Skin epidermis (tissue), 12 donors: Measurements from ENCODE around the gene NTNG2.

Source experiments
- H3K27ac ChIP-seq, 21 experiments: fragments of 200-600 bp; sonication (generic) in 11 of 21; one replicate each; pipeline ENCODE4 v1.5.0; 2020; ENCODE audit warnings: mild to moderate bottlenecking in 3 of 21, inconsistent platforms in 2 of 21, moderate library complexity in 2 of 21
- H3K4me3 ChIP-seq, 7 experiments: fragments of 200-600 bp; sonication (generic) in 2 of 7; one replicate each; pipeline ENCODE4 v1.5.0; 2020; ENCODE audit warnings: inconsistent platforms in 2 of 7, mild to moderate bottlenecking in 2 of 7, moderate library complexity in 1 of 7

Gene NTNG2

DNA sequence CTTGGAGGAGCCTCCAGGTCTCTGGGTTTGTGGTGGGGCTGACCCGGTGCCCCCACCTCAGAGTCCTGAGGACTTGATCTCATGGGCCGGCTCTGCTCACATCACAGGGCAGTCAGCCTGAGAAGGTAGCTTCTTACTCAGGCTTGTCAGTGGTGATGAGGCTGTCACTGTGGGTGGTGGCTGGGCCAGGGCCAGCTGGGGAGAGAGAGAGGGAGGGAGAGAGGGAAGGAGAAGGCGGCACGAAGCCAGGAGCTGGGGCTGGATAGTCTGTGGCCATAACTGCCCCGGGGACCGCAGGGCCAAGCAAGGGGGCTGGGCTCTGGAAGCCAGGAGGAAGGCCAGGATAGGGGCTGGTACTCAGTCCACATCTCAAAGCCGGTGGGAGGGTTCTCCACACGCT lies 6.5 kb downstream of the NTNG2 start:
- Histone ChIP-seq H3K27ac (no peak overlapping the region), H3K4me3 (no peak overlapping the region)

DNA sequence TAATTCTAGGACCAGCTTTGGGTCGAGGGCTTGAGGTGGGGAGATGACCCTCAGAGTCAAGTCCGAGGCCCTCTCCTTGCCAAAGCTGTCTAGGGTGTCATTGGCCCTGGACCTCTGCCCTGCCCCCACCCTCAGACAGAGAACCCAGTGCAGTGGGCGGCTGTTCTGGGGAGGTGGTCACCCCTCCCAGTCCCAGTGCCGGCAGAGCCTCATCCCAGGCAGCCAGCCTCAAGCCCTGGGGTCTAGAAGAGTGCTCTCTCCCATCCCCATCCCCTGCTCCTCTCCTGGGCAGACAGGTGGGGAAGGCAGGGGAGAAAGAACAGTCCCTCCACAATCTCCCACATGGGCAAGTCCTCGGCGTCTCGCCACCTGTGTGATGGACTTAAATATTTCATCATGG lies 7.0 kb downstream of the NTNG2 start:
- no peak overlapping the region for H3K4me3 ChIP-seq

DNA sequence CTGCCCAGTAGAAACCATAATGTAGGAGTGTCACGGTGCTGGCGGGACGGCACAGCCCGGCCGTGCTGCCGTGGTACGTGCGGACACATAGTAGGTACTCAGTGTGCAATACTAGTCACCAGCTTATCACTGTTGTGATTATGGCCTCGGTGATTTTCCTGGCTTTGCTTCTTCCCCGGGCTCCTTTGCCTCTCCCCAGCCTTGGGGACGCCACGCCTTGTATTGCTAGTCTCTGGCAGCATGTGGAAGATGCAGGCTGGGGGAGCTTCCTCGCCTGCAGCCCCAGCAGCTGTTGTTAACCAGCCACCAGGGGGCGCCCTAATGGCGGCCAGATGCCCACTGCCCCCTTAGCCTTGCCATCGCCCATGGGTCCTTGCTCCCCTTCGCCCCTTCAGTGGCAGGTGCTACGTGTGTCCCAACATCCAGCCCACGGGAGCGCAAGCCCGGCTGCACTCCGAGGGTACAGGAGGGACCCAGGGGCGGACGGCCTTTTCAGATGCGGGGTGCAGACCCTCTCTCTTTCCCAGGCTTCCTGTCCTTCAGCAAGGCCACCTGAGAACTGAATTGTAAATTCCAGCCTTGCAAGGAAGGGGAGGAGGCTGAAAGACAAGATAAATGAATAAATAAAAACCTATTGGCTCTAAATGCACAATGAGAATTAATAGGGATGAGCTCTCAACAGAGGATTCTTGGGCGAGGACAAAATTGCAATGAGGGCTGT lies 8.0 kb downstream of the NTNG2 start:
- H3K27ac ChIP-seq, result no peak overlapping the region
- no peak overlapping the region for H3K4me3 ChIP-seq

More for the DNA sequence above, 7.0 kb downstream of the NTNG2 start:
- H3K27ac ChIP-seq, result no peak overlapping the region

DNA sequence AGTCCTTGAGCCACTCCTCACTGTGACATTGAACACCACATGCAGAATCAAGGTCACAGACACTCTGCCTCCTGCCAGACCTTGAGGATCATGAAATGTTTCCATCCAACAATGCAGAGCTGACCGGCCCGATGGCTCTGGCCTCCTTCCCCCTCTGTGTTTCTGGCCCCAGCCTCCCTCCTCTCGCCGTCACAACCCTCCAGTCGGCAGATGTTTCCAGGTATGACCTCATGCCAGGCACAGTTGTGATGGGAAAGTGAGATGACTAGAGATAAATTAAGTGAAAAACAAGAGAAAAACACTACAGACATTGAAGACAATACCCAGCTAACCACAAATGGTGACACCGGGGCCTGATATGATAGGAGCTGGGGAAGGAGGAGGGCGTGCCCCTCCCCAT lies 9.8 kb downstream of the NTNG2 start:
- Histone ChIP-seq H3K27ac (no peak overlapping the region), H3K4me3 (no peak overlapping the region)

DNA sequence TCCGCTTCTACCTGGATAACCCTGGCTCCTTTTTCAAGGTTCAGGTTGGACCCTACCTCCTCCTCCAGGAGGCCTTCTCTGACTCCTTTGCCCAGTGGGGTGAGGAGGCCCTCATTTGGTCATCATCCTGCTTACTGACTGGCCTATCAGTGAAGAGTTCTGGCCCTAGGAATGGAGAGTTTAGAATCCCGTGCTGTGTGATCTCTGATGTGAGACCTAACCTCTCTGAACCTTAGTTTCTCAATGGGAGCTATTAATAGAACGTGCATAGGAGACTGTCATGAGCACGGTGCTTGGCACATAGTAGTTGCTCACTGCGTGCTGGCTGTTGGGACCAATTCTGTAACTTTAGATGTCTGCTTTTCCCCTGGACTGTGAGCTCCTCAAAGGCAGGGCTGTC lies 10.3 kb downstream of the NTNG2 start:
- no peak overlapping the region for H3K27ac ChIP-seq
- no peak overlapping the region for H3K4me3 ChIP-seq

DNA sequence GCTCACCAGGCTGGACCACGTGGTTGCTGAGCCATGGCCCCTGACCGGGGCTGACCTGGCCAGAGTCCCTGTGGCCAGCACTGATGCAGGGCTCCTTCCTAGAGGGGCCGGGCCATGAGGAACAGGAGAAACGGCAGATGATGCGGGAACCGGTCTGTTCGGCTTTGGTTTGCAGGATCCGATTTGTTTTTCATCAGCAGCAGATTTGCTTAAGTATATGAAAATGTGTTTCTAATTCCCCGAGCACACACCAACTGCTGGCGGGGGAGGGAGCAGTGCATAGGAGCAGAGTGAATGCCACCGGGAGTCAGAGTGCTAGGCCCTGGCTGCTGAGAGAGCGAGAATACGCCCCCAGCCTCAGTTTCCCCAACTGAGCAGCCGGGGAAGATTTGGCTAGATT lies 13.6 kb downstream of the NTNG2 start:
- H3K4me3 ChIP-seq, result no peak overlapping the region
- no peak overlapping the region for H3K27ac ChIP-seq

DNA sequence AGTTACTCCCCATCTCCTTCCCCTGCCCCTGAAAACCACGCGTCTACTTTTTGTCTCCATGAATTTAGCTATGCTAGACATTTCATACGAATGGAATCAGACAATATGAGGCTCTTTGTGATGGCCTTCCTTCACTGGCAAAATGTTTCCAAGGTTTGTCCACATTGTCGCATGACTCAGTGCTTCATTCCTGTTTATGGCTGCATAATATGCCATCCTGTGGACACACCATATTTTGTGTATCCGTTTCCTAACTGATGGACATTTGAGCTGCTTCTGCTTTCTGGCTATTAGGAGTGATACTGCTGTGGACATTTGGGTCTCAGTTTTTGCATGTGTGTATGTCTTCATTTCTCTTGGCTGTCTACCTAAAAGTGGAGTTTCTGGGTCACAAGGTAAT lies 14.5 kb downstream of the NTNG2 start:
- Histone ChIP-seq H3K4me3 (no peak overlapping the region), H3K27ac (no peak overlapping the region)

DNA sequence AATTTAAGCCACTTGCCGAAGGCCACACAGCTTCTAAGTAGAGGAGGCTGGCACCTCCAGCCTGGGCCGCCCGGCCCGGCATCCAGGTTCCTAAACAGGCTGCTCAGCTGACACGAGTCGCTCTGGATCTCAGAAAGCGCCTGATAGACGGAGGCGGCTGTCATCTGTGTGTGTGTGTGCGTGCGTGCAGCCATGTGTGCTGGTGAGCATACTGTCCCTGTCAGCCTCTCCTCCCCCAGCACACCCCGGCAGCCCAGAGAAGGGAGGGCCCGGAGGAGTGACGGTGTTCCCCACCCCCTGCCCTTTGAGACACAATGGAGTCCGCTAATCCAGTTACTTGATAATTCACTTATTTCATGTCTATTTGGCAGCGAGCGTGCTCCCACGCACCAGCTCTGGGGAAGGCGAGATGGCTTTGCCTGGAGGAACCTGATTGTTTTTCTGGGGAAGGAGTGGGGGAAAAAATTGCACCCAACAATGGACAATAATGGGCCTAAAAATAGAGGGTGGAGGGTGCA lies 20.0 kb downstream of the NTNG2 start:
- H3K27ac ChIP-seq, result no peak overlapping the region

DNA sequence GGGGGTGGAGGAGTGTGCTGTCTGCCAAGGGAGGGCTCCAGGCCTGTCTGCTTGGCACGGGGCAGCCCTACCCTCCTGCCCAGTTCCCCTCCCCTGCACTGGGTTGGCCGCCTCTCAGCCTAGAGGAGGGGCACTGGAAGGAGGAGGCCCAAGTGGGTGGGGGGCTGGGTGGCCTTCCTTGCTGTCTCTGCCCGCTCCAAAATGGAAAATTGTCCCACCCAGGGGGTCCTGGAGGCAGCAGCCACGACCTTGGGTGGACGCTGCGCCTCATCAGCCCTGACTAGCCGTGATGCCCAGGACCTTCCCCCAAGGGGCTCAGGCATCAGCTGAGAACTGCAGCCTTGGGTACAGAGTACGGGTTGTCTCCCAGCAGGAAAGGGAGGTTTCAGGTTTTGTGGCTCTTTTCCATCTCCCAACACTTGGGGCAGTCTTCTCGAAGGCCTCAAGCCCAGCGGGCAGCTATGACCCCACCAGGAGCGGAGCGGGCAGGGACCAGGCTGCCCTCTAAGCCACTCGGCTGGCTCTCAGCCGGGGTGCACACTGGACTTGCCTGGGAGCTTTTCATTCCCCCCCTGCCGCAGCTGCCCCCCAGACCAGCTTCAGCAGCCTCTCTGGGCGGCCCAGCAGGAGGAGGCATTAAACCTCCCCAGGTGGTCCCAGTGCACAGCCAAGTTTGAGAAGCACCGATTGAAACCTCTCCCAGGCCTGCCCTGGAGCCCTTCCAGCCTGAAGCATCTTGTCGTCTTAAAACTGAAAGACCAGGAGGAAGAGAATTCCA lies 20.6 kb downstream of the NTNG2 start:
- no peak overlapping the region for H3K4me3 ChIP-seq
- H3K27ac ChIP-seq, result no peak overlapping the region

More for the DNA sequence above, 20.0 kb downstream of the NTNG2 start:
- H3K4me3 ChIP-seq, result no peak overlapping the region

DNA sequence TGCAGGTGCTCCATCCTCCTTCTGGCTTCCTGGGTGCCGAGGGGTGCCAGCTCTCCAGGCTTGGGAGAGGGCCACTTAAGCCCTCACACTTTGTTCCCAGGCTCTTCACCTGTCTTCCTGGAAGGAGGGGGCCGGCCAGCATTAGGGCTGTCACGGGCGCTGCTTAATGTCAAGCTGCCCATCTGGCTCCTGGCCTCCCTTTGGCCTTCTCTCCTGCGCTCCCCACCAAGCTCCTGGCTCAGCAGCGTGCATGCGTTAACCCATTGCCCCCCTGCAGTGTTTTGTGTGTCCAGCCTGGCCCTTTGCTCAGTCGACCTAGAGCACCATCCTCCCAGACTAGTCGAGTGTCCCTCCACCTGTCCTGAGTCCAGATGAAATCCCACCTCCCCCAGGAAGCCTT lies 21.3 kb downstream of the NTNG2 start:
- no peak overlapping the region for H3K27ac ChIP-seq
- no peak overlapping the region for H3K4me3 ChIP-seq

DNA sequence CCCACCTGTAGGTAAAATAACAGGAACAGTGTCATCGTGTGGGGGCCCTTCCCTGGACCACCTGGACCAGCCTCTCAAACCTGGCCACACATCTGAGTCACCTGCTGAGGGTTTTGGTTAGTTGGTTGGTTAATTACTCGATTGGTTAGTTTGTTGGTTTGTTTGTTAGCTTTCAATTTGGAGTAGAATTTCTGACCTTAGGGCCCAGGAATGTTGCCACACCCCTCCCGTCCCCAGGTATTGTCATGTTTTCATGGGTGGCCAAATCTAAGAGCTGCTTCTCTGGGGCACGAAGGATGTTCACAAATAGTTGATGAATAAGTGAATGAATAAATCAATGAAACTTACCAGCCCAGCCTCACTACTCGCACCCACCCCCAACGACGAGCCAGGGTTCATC lies 21.9 kb downstream of the NTNG2 start:
- Histone ChIP-seq H3K27ac (no peak overlapping the region), H3K4me3 (no peak overlapping the region)

DNA sequence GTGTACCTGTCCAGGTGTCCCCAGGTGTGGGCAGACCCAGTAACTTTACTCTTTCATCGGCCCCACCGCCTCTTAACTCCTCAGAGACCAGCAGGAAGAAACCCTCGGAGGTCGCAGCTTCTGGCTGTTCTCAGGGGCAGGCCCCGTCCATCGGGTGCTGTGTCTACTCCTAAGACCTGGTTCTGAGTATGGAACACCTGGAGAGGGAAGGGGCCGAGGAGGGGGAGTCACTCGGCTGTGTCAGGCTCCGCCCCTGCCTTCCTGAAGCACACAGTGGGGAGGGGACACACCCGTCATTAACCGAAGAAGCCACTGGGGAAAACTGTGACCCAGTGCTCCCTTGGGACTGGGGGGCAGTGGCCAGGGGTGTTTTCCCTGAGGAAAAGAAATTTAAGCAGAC lies 22.3 kb downstream of the NTNG2 start:
- Histone ChIP-seq H3K4me3 (no peak overlapping the region), H3K27ac (no peak overlapping the region)

DNA sequence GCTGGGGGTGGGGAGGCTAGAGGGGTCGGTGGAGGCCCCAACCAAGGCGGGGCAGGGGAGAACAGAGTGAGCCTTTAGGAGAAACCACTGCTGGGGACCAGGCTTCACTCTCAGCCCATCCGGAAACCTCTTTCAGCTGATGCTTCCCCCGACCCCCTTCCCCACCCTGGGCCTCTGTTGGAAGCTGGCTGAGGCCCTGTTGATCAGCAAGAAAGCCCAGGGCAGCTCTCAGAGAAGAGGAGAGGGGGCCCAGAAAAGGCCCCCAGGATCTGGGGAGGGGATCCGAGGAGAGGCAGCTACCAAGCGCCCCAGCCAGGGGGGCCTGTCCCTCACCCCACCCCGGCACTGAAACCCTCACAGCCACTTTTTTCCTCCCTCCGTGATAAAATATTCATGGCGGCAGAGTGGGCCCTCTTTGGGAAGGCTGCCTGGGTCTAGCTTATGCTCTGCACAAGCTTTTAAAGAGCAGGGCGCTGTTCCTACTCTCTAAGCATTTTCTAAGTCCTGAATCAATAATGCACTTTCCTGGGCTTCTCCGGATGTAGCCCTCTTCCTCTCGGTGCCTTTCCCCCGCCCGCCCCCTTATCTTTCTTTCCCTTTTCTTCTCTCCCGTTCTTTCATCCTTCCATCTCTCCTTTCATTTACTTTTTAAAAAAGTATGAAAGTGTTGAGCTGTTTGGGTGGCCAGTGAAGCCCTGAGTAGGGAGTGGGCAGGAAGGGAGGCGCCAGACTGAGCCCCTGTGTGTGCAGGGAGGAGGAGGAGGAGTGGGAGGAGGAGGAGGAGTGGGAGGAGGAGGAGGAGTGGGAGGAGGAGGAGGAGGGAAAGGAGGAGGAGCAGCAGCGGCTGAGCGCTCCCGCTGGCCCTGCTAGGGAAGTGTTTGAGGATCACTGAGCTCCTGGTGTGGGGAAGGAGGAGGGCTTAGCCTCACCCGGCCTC lies 23.5 kb downstream of the NTNG2 start:
- no peak overlapping the region for H3K4me3 ChIP-seq
- no peak overlapping the region for H3K27ac ChIP-seq

DNA sequence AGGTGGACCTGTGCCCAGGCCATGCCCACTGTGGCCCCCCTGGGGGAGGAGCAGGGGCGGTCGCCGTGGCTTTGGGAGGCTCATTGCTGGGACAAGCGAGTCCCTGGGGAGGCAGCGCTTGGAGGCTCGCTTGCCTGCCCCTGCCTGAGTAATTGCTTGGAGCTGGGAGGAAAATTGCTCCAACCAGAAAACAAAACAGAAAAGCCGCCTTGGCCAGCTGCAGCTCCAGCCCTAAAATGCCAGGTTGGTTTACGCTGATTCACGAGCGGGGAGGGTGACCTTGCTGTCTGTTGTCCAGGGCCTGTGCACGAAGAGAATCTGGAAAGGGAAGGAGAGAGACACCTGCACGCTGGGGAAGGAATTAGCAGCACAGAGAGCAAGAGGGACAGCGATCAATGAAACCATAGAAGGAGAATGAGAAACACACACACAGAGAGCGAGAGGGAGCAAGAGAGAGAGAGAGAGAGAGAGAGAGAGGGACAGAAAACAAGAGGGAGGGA lies 25.3 kb downstream of the NTNG2 start:
- H3K4me3 ChIP-seq, result no peak overlapping the region
- H3K27ac ChIP-seq, result no peak overlapping the region

DNA sequence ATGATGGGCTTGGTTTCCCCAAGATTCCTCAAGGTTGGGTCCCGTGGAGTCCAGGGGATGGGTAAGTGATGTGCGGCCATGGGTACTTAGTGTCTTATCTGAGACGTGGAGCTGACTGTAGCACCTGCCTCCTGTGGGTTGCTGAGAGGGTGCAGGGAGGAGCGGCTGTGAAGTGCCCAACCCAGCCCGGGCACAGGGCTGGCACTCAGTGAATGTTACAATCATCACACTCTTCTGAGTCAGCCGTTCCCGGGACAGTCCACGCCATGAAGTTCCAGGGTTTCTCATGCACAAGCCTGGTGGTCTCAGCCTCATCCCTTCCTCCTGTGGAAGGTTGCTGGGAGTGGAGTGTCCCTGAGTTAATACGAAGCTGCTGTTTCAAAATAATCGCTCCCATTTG lies 29.1 kb downstream of the NTNG2 start:
- H3K27ac ChIP-seq, result no peak overlapping the region
- H3K4me3 ChIP-seq, result no peak overlapping the region

DNA sequence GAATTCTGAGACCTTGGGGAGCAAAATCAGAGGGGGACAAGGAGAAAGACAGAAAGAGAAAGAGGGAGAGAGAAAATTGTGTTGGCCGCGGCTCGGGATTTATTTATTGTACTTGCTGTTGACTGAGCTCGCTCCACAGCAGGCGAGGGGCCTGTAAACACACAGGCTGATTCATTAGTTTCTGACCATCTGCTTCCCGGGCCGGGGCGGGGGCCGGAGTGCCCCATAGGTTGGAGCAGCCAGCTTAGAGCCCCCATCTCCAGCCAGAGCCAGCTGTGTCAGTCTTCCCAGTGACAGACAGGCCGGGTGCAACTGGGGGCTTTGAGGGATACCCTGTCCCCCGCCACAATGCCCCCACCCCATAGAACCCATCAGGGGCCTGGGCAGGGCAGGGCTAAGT lies 30.9 kb downstream of the NTNG2 start:
- no peak overlapping the region for H3K4me3 ChIP-seq
- H3K27ac ChIP-seq, result no peak overlapping the region

DNA sequence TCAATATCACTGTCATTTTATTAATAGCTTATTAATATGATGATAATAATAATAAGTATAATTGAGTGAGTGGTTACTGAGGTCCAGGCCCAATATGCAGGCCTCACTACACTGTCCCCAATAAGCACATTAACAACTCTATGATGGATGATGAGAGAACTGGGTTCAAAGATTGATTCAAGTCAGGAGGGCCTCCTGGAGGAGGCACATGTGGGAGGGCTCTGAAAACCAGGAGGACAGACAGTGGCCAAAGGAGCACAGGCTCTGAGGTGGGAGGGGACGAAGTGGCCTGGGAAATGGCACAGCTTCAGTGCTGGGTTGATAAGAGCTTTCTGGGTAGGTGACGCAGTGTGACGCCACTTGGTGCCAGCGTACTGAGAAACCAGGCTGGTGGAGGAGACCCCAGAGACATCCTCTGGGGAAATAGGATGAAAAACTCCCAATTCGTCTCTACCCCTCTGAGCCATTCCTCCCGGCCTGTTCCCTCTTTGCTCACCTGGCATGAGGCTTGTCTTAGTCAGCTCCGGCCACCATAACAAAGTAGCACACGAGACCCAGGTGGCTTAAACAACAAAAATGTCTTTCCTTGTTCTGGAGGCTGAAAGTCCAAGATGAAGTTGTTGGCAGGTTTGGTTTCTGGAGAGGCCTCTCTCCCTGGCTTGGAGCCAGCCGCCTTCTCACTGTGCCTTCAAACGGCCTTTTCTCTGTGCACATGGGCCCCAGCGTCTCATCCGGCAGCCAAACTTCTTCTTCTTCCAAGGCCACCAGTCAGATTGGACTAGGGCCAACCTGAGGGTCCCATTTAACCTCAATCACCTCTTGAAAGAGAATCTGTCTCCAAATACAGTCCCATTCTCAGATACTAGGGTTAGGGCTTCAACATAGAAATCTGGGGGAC lies 31.6 kb downstream of the NTNG2 start:
- Histone ChIP-seq H3K4me3 (no peak overlapping the region), H3K27ac (no peak overlapping the region)

DNA sequence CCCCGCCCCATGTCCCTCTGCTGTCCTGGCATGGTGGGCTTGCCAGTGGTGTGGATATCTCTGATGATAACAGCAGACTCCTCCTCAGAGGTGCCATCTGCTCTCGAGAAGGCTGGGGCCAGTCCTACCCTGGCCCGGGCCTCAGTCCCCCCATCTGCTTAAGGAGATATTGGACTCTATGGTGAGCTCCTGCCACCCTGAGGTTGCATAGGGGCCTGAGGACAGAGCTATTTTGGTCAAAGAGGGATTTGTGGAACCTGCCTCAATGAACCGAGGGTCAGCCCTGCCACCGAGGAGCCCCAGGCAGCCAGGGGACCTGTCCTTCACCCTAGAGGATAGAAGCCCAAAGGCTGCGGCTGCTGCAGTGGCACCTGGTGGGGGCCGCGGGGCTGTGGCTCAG lies 32.6 kb downstream of the NTNG2 start:
- Histone ChIP-seq H3K4me3 (no peak overlapping the region), H3K27ac (no peak overlapping the region)

DNA sequence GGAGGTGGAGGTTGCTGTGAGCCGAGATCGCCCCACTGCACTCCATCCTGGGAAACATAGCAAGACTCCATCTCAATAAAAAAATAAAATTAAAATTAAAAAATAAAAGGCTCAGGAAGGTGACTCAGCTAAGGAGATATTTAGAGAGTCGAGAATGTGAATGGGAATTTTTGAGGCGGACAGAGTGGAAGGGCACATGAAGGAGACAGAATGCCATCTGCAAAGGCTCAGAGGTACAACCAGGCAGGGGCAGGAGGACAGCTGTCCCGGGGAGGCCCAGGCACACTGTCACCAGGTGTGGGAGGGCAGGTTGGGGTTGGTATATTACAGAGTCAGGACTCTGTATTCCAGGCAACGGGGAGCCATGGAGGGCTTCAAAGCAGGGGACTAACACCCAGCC lies 35.5 kb downstream of the NTNG2 start:
- Histone ChIP-seq H3K27ac (no peak overlapping the region), H3K4me3 (no peak overlapping the region)
